Mononuclear cell (primary cell): ENCODE data around the gene NOL4L. TPM values are rescaled to one million over a fixed set of nuclear protein-coding genes. Genes with fewer than 3 reads are reported as not detected.
"Not testable (repeated sequence)": the region's sequence is repeated elsewhere in the genome, so short reads cannot be mapped to it uniquely, and the experiment has no call there.

Experiments
- H3K27me3 ChIP-seq: 2 replicates; pipeline ENCODE4 v1.6.0; 2011; ENCODE audit warnings: low read length, control low read depth; ENCODE audit not compliant: insufficient read depth
- H3K4me1 ChIP-seq: 2 replicates; pipeline ENCODE4 v1.5.1; 2011; ENCODE audit warnings: mild to moderate bottlenecking, low read length, control low read depth; ENCODE audit not compliant: insufficient read depth
- H3K4me3 ChIP-seq: 2 replicates; pipeline ENCODE4 v1.5.1; 2011; ENCODE audit warnings: mild to moderate bottlenecking, low read length, moderate library complexity
- H3K9me3 ChIP-seq: 2 replicates; pipeline ENCODE4 v1.5.1; 2011; ENCODE audit warnings: low read depth, mild to moderate bottlenecking, control low read depth, low read length
- total RNA-seq: library from RNA; depleted of rRNA; stranded (reverse); fragments of >200 nt; gene quantifications from one replicate; pipeline ENCODE4 v1.2.3, GENCODE V29; 2012

Gene NOL4L
- total RNA-seq, 1 donor = 26.2 TPM

DNA sequence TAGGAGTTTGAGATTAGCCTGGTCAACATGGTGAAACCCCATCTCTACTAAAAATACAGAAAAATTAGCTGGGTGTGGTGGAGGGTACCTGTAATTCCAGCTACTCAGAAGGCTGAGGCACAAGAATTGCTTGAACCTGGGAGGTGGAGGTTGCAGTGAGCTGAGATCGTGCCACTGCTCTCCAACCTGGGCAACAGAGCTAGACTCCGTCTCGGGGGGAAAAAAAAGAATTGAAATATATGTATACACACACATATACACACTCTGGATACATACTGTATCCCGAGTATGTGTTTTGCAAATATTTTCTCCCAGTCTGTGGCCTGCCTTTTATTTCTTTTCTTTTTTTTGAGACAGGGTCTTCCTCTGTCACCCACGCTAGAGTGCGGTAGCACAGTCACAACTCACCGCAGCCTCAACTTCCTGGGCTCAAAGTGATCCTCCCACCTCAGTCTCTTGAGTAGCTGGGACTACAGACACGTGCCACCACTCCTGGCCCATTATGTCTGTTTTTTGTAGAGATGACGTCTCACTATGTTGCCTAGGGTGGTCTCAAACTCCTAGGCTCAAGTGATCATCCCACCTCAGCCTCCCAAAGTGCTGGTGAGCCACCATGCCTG is 177.9 kb downstream of the NOL4L start:
- H3K4me3 ChIP-seq, H3K27me3 ChIP-seq, H3K9me3 ChIP-seq: not testable (repeated sequence)
- peaks cover 25% of the 10 kb centered on the region for H3K4me1 ChIP-seq

DNA sequence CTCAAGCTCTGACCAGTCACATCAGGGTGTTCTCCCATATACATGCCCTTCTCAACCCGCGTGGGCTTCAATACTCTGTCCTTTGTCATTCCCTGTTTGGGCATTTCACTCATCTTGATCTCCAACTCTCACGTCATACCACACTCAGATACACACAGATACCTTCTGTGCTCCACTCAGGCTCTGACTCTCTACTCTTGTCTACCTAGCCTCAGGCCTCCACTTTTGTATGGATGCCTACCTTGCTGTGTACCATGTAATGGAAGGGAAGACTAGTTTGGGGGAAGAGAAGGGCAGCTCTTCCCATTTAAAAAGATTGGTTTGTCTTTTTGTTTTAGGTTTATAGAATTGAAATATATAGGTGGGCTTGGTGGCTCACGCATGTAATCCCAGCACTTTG is 178.4 kb downstream of the NOL4L start:
- Histone ChIP-seq H3K27me3 (no peaks in the 10 kb centered on the region), H3K4me1 (peaks cover 23% of the 10 kb centered on the region), H3K4me3 (no peak overlapping the region), H3K9me3 (no peaks in the 10 kb centered on the region)

DNA sequence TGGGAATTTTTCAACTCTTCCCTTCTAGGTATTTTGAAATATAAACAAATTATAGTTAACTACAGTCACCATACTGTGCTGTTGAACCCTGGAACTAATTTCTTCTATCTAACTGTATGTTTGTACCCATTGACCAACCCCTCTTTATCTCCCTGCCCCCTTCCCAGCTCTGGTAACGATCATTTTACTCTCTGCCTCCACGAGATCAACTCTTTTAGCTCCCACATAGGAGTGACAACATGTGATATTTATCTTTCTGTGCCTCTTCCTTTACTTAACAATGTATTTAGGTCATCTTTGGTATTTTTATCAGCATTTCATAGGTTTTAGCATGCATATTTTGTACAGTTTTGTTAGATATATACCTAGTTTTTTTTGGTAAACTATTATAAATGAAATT is 181.1 kb downstream of the NOL4L start:
- H3K4me1 ChIP-seq = peaks cover 21% of the 10 kb centered on the region
- H3K27me3 ChIP-seq = no peaks in the 10 kb centered on the region
- no peaks in the 10 kb centered on the region for H3K9me3 ChIP-seq
- H3K4me3 ChIP-seq = no peak overlapping the region

DNA sequence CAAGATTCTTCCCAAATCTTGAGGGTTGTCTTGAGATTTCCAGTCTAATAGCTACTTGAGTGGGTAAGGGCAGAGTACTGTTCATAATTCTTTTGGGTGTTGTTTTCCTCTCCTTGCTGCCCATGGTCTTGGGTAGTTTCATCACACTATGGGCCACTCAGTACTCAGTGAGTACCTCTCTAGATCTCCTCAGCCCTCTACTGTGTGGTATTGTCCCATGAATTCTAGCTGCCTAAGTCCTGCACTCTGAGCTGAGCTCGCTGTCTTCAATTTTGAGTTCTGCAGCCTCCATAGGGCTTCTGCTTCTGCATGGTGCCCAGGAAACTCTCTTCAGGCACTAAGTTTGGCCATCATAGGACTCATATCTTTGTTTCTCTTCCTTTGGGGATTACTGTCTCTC is 184.7 kb downstream of the NOL4L start:
- Histone ChIP-seq H3K4me1 (peaks cover 3% of the 10 kb centered on the region), H3K4me3 (no peak overlapping the region), H3K9me3 (no peaks in the 10 kb centered on the region), H3K27me3 (no peaks in the 10 kb centered on the region)

DNA sequence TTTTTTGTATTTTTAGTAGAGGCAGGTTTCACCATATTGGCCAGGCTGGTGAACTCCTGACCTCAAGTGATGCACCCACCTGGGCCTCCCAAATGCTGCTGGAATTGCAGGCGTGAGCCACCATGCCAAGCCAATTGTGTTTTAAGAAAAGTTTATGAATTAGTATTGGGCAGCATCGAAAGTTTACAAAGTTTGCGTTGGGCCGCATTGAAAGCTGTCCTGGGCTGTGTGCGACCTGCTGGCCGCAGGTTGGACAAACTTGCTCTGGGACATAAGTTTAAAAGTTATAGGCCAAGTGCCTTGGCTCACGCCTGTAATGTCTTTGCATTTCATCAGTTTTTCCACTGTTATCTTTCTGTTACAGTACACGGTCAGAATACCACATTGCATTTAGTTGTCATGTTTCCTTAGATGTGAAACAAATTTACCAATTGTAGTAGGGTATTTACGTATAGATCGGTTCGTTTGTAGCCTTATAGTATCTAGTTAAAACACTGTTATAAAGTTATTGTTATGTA is 187.5 kb downstream of the NOL4L start:
- no peaks in the 10 kb centered on the region for H3K27me3 ChIP-seq
- H3K9me3 ChIP-seq = no peaks in the 10 kb centered on the region
- H3K4me3 ChIP-seq = no peak overlapping the region
- peaks cover 3% of the 10 kb centered on the region for H3K4me1 ChIP-seq

DNA sequence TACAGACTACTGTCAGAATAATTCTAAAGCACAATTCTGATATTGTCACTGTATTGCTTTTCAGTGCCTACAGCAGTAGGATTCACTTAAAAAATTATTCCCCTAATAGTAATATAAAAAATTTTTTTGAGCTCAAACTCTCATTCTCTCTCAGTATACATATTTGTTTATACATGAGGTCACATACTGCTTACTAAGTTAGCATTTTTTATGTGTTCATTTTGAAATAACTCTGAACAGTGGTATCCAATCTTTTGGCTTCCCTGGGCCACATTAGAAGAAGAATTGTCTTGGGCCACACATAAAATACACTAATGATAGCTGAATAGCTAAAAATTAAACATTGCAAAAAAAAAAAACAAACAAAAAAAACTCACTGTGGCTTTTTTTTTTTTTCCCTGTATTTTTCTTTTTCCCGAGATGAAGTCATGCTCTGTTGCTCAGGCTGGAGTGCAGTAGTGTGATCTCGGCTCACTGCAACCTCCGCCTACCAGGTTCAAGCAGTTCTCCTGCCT is 188.4 kb downstream of the NOL4L start:
- Histone ChIP-seq H3K9me3 (no peaks in the 10 kb centered on the region), H3K4me3 (no peak overlapping the region), H3K4me1 (peaks cover 3% of the 10 kb centered on the region), H3K27me3 (no peaks in the 10 kb centered on the region)

DNA sequence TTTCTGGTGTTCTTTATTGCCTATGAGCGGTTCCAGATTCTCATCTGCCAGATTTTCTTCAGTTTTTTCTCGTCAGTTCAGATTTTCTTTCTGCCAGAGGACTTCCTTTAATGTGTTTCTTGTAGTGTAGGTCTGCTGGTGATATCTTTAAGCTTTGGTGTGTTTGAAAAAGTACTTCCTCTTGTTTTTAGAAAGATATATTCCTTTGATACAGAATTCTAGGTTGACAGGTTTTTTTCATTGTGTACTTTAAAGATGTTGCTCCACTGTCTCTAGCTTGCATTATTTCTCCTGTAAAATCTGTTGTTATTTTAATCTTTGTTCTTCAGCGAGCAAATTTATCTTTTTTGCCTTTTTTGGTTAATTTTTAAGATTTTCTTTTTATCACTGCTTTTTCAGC is 190.1 kb downstream of the NOL4L start:
- Histone ChIP-seq H3K4me1 (peaks cover 14% of the 10 kb centered on the region), H3K9me3 (no peaks in the 10 kb centered on the region), H3K27me3 (no peaks in the 10 kb centered on the region), H3K4me3 (no peak overlapping the region)

Other genes with a start within 250 kb of the NOL4L start
- gene ASXL1, start 227.0 kb downstream of the NOL4L start, total RNA-seq = 117 TPM
- gene C20orf203, start 88.6 kb upstream of the NOL4L start, total RNA-seq = 0.10 TPM
- gene COMMD7, start 158.1 kb upstream of the NOL4L start, total RNA-seq = 37.6 TPM
- gene DNMT3B, start 177.1 kb upstream of the NOL4L start, total RNA-seq = 0.21 TPM
- gene MAPRE1, start 234.6 kb upstream of the NOL4L start, total RNA-seq = 151 TPM